HEK293 (cell line): ENCODE data around the gene PAK5.

Experiments used
- CTCF ChIA-PET: fragments of 350-600 bp; formaldehyde crosslinking; extraction: SDS; loops from one replicate; lab custom pipeline; 2021; ENCODE audit warnings: antibody characterized with exemption; lab: Yijun Ruan, JAX
- POLR2A ChIA-PET: fragments of 300-600 bp; formaldehyde crosslinking; extraction: SDS; loops from one replicate; lab custom pipeline; 2020; ENCODE audit warnings: antibody characterized with exemption, inconsistent platforms; lab: Yijun Ruan, JAX
- H3K27ac ChIP-seq: fragments of 200-500 bp; sonication (Bioruptor generic); 2 replicates; pipeline ENCODE4 v1.5.1; 2014; ENCODE audit warnings: low read depth, low read length, control low read depth, inconsistent platforms; ENCODE audit errors: extremely low read depth
- H3K36me3 ChIP-seq, 2 experiments: fragments of 200-500 bp in 1 of 2; sonication (Bioruptor generic) in 1 of 2; 1 replicate in 1 of 2; 2 replicates in 1 of 2; pipeline ENCODE4 v1.5.1; 2014 to 2017; ENCODE audit warnings: inconsistent platforms in 2 of 2, low read length in 2 of 2; ENCODE audit not compliant: control insufficient read depth in 2 of 2, insufficient read depth in 1 of 2
- H3K4me1 ChIP-seq: fragments of 200-500 bp; sonication (Bioruptor generic); 2 replicates; pipeline ENCODE4 v1.5.1; 2014; ENCODE audit warnings: mild to moderate bottlenecking, low read length, inconsistent platforms; ENCODE audit not compliant: control insufficient read depth, insufficient read depth
- H3K4me3 ChIP-seq: 2 replicates; pipeline ENCODE4 v1.5.1; 2011; ENCODE audit warnings: low read depth, mild to moderate bottlenecking, control low read depth, low read length, moderate library complexity
- H3K9me3 ChIP-seq: fragments of 200-500 bp; sonication (Bioruptor generic); 2 replicates; pipeline ENCODE4 v1.5.1; 2014; ENCODE audit warnings: low read depth, low read length, inconsistent platforms; ENCODE audit not compliant: control insufficient read depth, insufficient read depth
- BCL11A ChIP-seq: fragments of 450-650 bp; formaldehyde crosslinking; IDR thresholded peaks from 2 replicates; pipeline ENCODE4 v1.5.1; 2016; ENCODE audit warnings: low read depth, missing biosample characterization, missing genetic modification characterization
- GLI2 ChIP-seq: fragments of 450-650 bp; formaldehyde crosslinking; IDR thresholded peaks from 2 replicates; pipeline ENCODE4; 2017; ENCODE audit warnings: missing biosample characterization, missing genetic modification characterization, low read depth, borderline replicate concordance
- GLIS1 ChIP-seq: fragments of 450-650 bp; formaldehyde crosslinking; IDR thresholded peaks from 2 replicates; pipeline ENCODE4 v1.5.1; 2016; ENCODE audit warnings: missing biosample characterization, missing genetic modification characterization
- IKZF3 ChIP-seq: fragments of 450-650 bp; IDR thresholded peaks from 2 replicates; pipeline ENCODE4 v1.5.0; 2018; ENCODE audit warnings: missing biosample characterization, mild to moderate bottlenecking, missing genetic modification characterization, moderate library complexity
- ZBTB17 ChIP-seq: fragments of 450-650 bp; formaldehyde crosslinking; IDR thresholded peaks from 2 replicates; pipeline ENCODE4 v1.5.1; 2016; ENCODE audit warnings: missing biosample characterization, missing genetic modification characterization
- ZBTB20 ChIP-seq: fragments of 450-650 bp; formaldehyde crosslinking; IDR thresholded peaks from 2 replicates; pipeline ENCODE4 v1.5.1; 2016; ENCODE audit warnings: missing biosample characterization, missing genetic modification characterization
- ZFHX2 ChIP-seq: fragments of 450-650 bp; formaldehyde crosslinking; conservative IDR thresholded peaks from 2 replicates; pipeline ENCODE4 v1.5.1; 2016; ENCODE audit warnings: missing biosample characterization, missing genetic modification characterization
- ZNF394 ChIP-seq: fragments of 450-650 bp; formaldehyde crosslinking; IDR thresholded peaks from 2 replicates; pipeline ENCODE4 v1.5.1; 2016; ENCODE audit warnings: missing biosample characterization, missing genetic modification characterization, mild to moderate bottlenecking, moderate library complexity, borderline replicate concordance
- ZNF558 ChIP-seq: fragments of 450-650 bp; formaldehyde crosslinking; IDR thresholded peaks from 2 replicates; pipeline ENCODE4 v1.5.1; 2016; ENCODE audit warnings: missing biosample characterization, missing genetic modification characterization
- ZNF626 ChIP-seq: fragments of 450-650 bp; sonication (Bioruptor Pico); formaldehyde crosslinking; IDR thresholded peaks from 2 replicates; pipeline ENCODE4 v1.5.1; 2018; ENCODE audit warnings: missing biosample characterization, missing genetic modification characterization, inconsistent platforms
- TF ChIP-seq, protein P1 (sequence below): fragments of 450-650 bp; formaldehyde crosslinking; IDR thresholded peaks from 2 replicates; pipeline ENCODE4 v1.5.1; 2016; ENCODE audit warnings: missing biosample characterization, missing genetic modification characterization
- TF ChIP-seq, protein P2 (sequence below): fragments of 450-650 bp; formaldehyde crosslinking; optimal IDR thresholded peaks from 2 replicates; pipeline ENCODE3; 2016; ENCODE audit warnings: missing biosample characterization, mild to moderate bottlenecking, missing genetic modification characterization
- TF ChIP-seq, protein P3 (sequence below): fragments of 450-650 bp; formaldehyde crosslinking; IDR thresholded peaks from 2 replicates; pipeline ENCODE4 v1.5.1; 2016; ENCODE audit warnings: missing biosample characterization, missing genetic modification characterization, borderline replicate concordance
- TF ChIP-seq, protein P4 (sequence below): fragments of 450-650 bp; formaldehyde crosslinking; IDR thresholded peaks from 2 replicates; pipeline ENCODE4 v1.5.1; 2016; ENCODE audit warnings: missing biosample characterization, missing genetic modification characterization
- TF ChIP-seq, protein P5 (sequence below): fragments of 450-650 bp; formaldehyde crosslinking; IDR thresholded peaks from 2 replicates; pipeline ENCODE4 v1.5.1; 2016; ENCODE audit warnings: missing biosample characterization, missing genetic modification characterization
- TF ChIP-seq, protein P6 (sequence below): fragments of 450-650 bp; formaldehyde crosslinking; conservative IDR thresholded peaks from 2 replicates; pipeline ENCODE4 v1.5.1; 2016; ENCODE audit warnings: low read depth, missing biosample characterization, missing genetic modification characterization

The PAK5 gene

DNA sequence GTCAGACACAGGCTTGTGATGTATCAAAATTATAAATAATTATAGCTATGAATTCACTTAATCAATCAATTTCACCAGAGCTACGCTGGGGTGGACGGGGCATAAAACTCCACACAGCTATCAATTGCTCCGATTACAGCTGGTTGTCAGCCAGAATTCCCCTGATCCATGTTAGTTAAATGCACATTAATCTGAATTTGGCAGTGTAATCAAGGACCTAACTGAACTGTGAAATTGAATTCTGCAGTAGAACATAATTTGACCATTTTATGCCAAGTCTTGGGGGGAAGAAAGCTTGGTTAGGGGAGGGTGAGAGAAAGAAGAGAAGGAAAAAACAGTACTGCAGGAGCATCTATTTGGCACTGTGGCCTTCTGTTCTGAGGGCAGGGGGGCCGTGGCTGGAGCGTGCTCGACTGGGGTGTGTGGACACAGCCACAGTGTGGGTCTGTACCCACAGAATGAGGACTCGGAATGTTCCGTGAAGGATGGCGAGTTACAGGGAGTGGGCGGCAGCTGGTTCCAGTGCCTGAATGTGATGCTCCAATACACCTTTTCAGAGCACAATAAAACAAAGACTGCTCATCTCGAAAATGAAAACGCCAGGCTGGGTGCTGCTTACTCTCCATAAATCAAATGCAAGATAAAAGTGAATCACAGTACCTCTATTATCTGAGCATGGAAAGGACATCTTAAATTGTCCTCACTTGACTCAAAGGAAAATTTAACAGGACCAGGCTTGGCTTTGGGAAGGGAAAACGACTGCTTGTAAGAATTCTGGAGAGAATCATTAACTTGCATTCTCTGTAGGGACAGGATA lies 265.3 kb downstream of the PAK5 start:
- H3K9me3 ChIP-seq, result no peaks in the 10 kb centered on the region
- TF ChIP-seq, protein P1, sequence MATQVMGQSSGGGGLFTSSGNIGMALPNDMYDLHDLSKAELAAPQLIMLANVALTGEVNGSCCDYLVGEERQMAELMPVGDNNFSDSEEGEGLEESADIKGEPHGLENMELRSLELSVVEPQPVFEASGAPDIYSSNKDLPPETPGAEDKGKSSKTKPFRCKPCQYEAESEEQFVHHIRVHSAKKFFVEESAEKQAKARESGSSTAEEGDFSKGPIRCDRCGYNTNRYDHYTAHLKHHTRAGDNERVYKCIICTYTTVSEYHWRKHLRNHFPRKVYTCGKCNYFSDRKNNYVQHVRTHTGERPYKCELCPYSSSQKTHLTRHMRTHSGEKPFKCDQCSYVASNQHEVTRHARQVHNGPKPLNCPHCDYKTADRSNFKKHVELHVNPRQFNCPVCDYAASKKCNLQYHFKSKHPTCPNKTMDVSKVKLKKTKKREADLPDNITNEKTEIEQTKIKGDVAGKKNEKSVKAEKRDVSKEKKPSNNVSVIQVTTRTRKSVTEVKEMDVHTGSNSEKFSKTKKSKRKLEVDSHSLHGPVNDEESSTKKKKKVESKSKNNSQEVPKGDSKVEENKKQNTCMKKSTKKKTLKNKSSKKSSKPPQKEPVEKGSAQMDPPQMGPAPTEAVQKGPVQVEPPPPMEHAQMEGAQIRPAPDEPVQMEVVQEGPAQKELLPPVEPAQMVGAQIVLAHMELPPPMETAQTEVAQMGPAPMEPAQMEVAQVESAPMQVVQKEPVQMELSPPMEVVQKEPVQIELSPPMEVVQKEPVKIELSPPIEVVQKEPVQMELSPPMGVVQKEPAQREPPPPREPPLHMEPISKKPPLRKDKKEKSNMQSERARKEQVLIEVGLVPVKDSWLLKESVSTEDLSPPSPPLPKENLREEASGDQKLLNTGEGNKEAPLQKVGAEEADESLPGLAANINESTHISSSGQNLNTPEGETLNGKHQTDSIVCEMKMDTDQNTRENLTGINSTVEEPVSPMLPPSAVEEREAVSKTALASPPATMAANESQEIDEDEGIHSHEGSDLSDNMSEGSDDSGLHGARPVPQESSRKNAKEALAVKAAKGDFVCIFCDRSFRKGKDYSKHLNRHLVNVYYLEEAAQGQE (tag by site-specific recombination), result no peak
- TF ChIP-seq, protein P2, sequence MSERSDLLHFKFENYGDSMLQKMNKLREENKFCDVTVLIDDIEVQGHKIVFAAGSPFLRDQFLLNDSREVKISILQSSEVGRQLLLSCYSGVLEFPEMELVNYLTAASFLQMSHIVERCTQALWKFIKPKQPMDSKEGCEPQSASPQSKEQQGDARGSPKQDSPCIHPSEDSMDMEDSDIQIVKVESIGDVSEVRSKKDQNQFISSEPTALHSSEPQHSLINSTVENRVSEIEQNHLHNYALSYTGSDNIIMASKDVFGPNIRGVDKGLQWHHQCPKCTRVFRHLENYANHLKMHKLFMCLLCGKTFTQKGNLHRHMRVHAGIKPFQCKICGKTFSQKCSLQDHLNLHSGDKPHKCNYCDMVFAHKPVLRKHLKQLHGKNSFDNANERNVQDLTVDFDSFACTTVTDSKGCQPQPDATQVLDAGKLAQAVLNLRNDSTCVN (tag by site-specific recombination), result no peak
- no peak for TF ChIP-seq ZBTB20 (tag by site-specific recombination)
- TF ChIP-seq, all 188 proteins: peak for 0
- Histone ChIP-seq H3K27ac (no peak overlapping the region), H3K4me1 (no peaks in the 10 kb centered on the region), H3K4me3 (no peak overlapping the region), H3K36me3 (no peaks in the 10 kb centered on the region)
- CTCF ChIA-PET, result interaction anchor here (0.6 to 1.5 kb wide), 3 partner anchors 26 to 165 kb away, joined by 3 to 6 read pairs (median 3); no protein-coding TSS in a partner anchor
- POLR2A ChIA-PET, result no interaction called here

DNA sequence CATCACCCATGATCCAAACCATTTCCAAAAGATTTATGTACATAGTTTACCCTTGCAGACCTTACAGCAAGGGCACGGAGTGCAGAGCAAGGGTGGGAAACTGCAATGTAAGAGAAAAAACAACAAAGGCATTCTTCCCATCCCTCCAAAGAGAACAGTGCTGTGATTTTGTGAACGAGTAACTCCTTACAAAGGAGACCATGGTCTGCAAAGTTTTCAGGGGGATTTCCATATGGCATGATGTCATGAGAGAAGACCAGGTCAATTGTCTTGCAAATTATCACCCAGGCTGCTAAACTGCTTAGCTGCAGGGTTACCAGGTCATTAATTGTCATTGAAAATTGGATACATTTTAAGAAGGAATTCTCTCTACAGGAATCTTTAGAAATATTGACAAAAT lies 266.2 kb downstream of the PAK5 start:
- Histone ChIP-seq H3K27ac (no peak overlapping the region), H3K4me3 (no peak overlapping the region)

DNA sequence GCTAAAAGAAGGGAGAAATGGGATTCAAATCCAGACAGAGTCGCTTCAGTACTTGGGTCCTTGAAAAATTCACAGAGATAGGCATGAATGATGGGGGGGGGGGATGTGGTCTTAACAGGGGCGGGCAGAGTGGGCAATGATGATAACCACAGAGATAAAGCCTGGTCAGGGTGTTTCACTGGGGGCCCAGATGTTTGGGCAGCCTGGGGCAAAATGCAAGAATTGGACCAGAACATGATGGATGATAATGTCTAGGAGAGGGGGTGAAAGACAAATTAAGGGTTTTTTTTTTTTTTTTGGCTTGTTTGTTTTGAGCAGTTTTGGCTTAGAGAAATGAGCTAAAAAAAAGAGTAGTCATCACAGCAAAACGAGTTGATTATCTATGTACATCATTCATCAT lies 267.1 kb downstream of the PAK5 start:
- ChIA-PET POLR2A (no interaction called here), CTCF (no interaction called here)
- no peak for TF ChIP-seq GLI2 (tag by site-specific recombination)
- TF ChIP-seq, protein P3, sequence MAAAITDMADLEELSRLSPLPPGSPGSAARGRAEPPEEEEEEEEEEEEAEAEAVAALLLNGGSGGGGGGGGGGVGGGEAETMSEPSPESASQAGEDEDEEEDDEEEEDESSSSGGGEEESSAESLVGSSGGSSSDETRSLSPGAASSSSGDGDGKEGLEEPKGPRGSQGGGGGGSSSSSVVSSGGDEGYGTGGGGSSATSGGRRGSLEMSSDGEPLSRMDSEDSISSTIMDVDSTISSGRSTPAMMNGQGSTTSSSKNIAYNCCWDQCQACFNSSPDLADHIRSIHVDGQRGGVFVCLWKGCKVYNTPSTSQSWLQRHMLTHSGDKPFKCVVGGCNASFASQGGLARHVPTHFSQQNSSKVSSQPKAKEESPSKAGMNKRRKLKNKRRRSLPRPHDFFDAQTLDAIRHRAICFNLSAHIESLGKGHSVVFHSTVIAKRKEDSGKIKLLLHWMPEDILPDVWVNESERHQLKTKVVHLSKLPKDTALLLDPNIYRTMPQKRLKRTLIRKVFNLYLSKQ, result no peak
- no peak for TF ChIP-seq ZBTB17 (tag by site-specific recombination)
- TF ChIP-seq ZNF558 (tag by site-specific recombination), result no peak
- no peak for TF ChIP-seq BCL11A
- TF ChIP-seq IKZF3 (tag by site-specific recombination), result no peak
- TF ChIP-seq, protein P4, sequence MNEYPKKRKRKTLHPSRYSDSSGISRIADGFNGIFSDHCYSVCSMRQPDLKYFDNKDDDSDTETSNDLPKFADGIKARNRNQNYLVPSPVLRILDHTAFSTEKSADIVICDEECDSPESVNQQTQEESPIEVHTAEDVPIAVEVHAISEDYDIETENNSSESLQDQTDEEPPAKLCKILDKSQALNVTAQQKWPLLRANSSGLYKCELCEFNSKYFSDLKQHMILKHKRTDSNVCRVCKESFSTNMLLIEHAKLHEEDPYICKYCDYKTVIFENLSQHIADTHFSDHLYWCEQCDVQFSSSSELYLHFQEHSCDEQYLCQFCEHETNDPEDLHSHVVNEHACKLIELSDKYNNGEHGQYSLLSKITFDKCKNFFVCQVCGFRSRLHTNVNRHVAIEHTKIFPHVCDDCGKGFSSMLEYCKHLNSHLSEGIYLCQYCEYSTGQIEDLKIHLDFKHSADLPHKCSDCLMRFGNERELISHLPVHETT (tag by site-specific recombination), result no peak
- TF ChIP-seq, protein P5, sequence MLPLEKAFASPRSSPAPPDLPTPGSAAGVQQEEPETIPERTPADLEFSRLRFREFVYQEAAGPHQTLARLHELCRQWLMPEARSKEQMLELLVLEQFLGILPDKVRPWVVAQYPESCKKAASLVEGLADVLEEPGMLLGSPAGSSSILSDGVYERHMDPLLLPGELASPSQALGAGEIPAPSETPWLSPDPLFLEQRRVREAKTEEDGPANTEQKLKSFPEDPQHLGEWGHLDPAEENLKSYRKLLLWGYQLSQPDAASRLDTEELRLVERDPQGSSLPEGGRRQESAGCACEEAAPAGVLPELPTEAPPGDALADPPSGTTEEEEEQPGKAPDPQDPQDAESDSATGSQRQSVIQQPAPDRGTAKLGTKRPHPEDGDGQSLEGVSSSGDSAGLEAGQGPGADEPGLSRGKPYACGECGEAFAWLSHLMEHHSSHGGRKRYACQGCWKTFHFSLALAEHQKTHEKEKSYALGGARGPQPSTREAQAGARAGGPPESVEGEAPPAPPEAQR, result no peak
- TF ChIP-seq, protein P6, sequence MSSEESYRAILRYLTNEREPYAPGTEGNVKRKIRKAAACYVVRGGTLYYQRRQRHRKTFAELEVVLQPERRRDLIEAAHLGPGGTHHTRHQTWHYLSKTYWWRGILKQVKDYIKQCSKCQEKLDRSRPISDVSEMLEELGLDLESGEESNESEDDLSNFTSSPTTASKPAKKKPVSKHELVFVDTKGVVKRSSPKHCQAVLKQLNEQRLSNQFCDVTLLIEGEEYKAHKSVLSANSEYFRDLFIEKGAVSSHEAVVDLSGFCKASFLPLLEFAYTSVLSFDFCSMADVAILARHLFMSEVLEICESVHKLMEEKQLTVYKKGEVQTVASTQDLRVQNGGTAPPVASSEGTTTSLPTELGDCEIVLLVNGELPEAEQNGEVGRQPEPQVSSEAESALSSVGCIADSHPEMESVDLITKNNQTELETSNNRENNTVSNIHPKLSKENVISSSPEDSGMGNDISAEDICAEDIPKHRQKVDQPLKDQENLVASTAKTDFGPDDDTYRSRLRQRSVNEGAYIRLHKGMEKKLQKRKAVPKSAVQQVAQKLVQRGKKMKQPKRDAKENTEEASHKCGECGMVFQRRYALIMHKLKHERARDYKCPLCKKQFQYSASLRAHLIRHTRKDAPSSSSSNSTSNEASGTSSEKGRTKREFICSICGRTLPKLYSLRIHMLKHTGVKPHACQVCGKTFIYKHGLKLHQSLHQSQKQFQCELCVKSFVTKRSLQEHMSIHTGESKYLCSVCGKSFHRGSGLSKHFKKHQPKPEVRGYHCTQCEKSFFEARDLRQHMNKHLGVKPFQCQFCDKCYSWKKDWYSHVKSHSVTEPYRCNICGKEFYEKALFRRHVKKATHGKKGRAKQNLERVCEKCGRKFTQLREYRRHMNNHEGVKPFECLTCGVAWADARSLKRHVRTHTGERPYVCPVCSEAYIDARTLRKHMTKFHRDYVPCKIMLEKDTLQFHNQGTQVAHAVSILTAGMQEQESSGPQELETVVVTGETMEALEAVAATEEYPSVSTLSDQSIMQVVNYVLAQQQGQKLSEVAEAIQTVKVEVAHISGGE (tag by site-specific recombination), result no peak
- Histone ChIP-seq H3K27ac (no peak overlapping the region), H3K36me3 (no peaks in the 10 kb centered on the region), H3K9me3 (no peaks in the 10 kb centered on the region), H3K4me3 (no peak overlapping the region), H3K4me1 (no peaks in the 10 kb centered on the region)

More for the DNA sequence above, 266.2 kb downstream of the PAK5 start:
- ChIA-PET CTCF (interaction anchor here (1.1 to 1.5 kb wide), 2 partner anchors 38 to 165 kb away, joined by 3 to 6 read pairs; no protein-coding TSS in a partner anchor), POLR2A (no interaction called here)
- TF ChIP-seq GLIS1 (tag by site-specific recombination) (no peak), ZFHX2 (no peak), ZNF394 (tag by site-specific recombination) (no peak), ZNF626 (no peak)
- Histone ChIP-seq H3K4me1 (no peaks in the 10 kb centered on the region), H3K36me3 (no peaks in the 10 kb centered on the region), H3K9me3 (no peaks in the 10 kb centered on the region)
